Mesenchymal stem cell (in vitro differentiated cells and primary cell): ENCODE results near the gene GABRG3.

Experiments used
- DNase-seq: peaks from one replicate; pipeline ENCODE4 v3.0.0-alpha.2; 2013
- H2AFZ ChIP-seq: one replicate; pipeline ENCODE4 v1.6.1; 2013; ENCODE audit warnings: low read depth, mild to moderate bottlenecking, control low read depth, inconsistent platforms, low read length, moderate library complexity
- H2AK5ac ChIP-seq: 2 replicates; pipeline ENCODE4 v1.6.1; 2013; ENCODE audit warnings: low read length, moderate library complexity, mild to moderate bottlenecking, inconsistent platforms; ENCODE audit not compliant: severe bottlenecking
- H2BK120ac ChIP-seq: one replicate; pipeline ENCODE4 v1.6.1; 2013; ENCODE audit warnings: low read depth, mild to moderate bottlenecking, inconsistent platforms, low read length, moderate library complexity
- H2BK12ac ChIP-seq, 2 experiments: one replicate each; pipeline ENCODE4 v1.6.1; 2013; ENCODE audit warnings: inconsistent platforms in 2 of 2, low read length in 2 of 2, mild to moderate bottlenecking in 2 of 2, moderate library complexity in 2 of 2, control low read depth in 1 of 2
- H2BK15ac ChIP-seq: one replicate; pipeline ENCODE4 v1.6.1; 2013; ENCODE audit warnings: mild to moderate bottlenecking, low read depth, inconsistent platforms; ENCODE audit not compliant: poor library complexity, severe bottlenecking
- H2BK5ac ChIP-seq: 2 replicates; pipeline ENCODE4 v1.6.1; 2013; ENCODE audit warnings: low read depth, mild to moderate bottlenecking, low read length, control low read depth, inconsistent platforms; ENCODE audit not compliant: poor library complexity, severe bottlenecking
- H3K14ac ChIP-seq, 2 experiments: one replicate each; pipeline ENCODE4 v1.6.1; 2013; ENCODE audit warnings: inconsistent platforms in 2 of 2, low read length in 2 of 2, control low read depth in 1 of 2, mild to moderate bottlenecking in 1 of 2, moderate library complexity in 1 of 2
- H3K18ac ChIP-seq, 2 experiments: one replicate each; pipeline ENCODE4 v1.6.1; 2013; ENCODE audit warnings: inconsistent platforms in 2 of 2, low read length in 2 of 2, control low read depth in 1 of 2, low read depth in 1 of 2, mild to moderate bottlenecking in 1 of 2
- H3K23ac ChIP-seq, 2 experiments: one replicate each; pipeline ENCODE4 v1.6.1; 2013; ENCODE audit warnings: inconsistent platforms in 2 of 2, low read length in 2 of 2, mild to moderate bottlenecking in 2 of 2, moderate library complexity in 2 of 2, control low read depth in 1 of 2
- H3K27ac ChIP-seq: 2 replicates; pipeline ENCODE4 v1.5.1; 2013; ENCODE audit warnings: mild to moderate bottlenecking, moderate library complexity, low read length, control low read depth, inconsistent platforms; ENCODE audit not compliant: poor library complexity, severe bottlenecking
- H3K27me3 ChIP-seq, 2 experiments: 2 replicates each; pipeline versions ENCODE4 v1.6.1 to v1.7.0; 2013; ENCODE audit warnings: low read length in 2 of 2, mild to moderate bottlenecking in 2 of 2, moderate library complexity in 2 of 2, control low read depth in 1 of 2, inconsistent platforms in 1 of 2; ENCODE audit not compliant: control insufficient read depth in 1 of 2, insufficient read depth in 1 of 2
- H3K36me3 ChIP-seq, 2 experiments: 2 replicates each; pipeline versions ENCODE4 v1.6.1 to v1.7.0; 2013; ENCODE audit warnings: low read length in 2 of 2, control low read depth in 1 of 2, inconsistent platforms in 1 of 2, low read depth in 1 of 2, mild to moderate bottlenecking in 1 of 2; ENCODE audit not compliant: insufficient read depth in 2 of 2, control insufficient read depth in 1 of 2
- H3K4ac ChIP-seq, 2 experiments: one replicate each; pipeline ENCODE4 v1.6.1; 2013; ENCODE audit warnings: inconsistent platforms in 2 of 2, low read length in 2 of 2, mild to moderate bottlenecking in 2 of 2, moderate library complexity in 2 of 2, control low read depth in 1 of 2, low read depth in 1 of 2
- H3K4me1 ChIP-seq: 2 replicates; pipeline ENCODE4 v1.6.1; 2013; ENCODE audit warnings: low read depth, low read length, control low read depth; ENCODE audit not compliant: control insufficient read depth, insufficient read depth
- H3K4me2 ChIP-seq: 2 replicates; pipeline ENCODE4 v1.6.1; 2013; ENCODE audit warnings: low read length, mild to moderate bottlenecking, inconsistent platforms; ENCODE audit not compliant: poor library complexity, severe bottlenecking
- H3K4me3 ChIP-seq, 2 experiments: 2 replicates each; pipeline versions ENCODE4 v1.5.1 to v1.7.0; 2013; ENCODE audit warnings: low read length in 2 of 2, mild to moderate bottlenecking in 2 of 2, control low read depth in 1 of 2, low read depth in 1 of 2; ENCODE audit not compliant: insufficient read depth in 1 of 2
- H3K79me1 ChIP-seq: replicated peaks from 2 replicates; pipeline ENCODE4 v1.6.1; 2013; ENCODE audit warnings: mild to moderate bottlenecking, control low read depth, low read length, inconsistent platforms; ENCODE audit not compliant: poor library complexity, severe bottlenecking
- H3K9ac ChIP-seq: 2 replicates; pipeline ENCODE4 v1.7.0; 2013; ENCODE audit warnings: mild to moderate bottlenecking, low read length, moderate library complexity
- H3K9me3 ChIP-seq: 2 replicates; pipeline ENCODE4 v1.7.0; 2013; ENCODE audit warnings: mild to moderate bottlenecking, low read length; ENCODE audit not compliant: control insufficient read depth
- H4K8ac ChIP-seq: one replicate; pipeline ENCODE4 v1.6.1; 2013; ENCODE audit warnings: inconsistent platforms, mild to moderate bottlenecking, low read length, moderate library complexity
- H4K91ac ChIP-seq: one replicate; pipeline ENCODE4 v1.6.1; 2013; ENCODE audit warnings: mild to moderate bottlenecking, low read length, inconsistent platforms
- WGBS: methylation state at CpG from one replicate; pipeline ENCODE4 v1.1.7; 2013; ENCODE audit warnings: mixed read lengths; 5-methylcytosine and 5-hydroxymethylcytosine counted together

The GABRG3 gene

DNA sequence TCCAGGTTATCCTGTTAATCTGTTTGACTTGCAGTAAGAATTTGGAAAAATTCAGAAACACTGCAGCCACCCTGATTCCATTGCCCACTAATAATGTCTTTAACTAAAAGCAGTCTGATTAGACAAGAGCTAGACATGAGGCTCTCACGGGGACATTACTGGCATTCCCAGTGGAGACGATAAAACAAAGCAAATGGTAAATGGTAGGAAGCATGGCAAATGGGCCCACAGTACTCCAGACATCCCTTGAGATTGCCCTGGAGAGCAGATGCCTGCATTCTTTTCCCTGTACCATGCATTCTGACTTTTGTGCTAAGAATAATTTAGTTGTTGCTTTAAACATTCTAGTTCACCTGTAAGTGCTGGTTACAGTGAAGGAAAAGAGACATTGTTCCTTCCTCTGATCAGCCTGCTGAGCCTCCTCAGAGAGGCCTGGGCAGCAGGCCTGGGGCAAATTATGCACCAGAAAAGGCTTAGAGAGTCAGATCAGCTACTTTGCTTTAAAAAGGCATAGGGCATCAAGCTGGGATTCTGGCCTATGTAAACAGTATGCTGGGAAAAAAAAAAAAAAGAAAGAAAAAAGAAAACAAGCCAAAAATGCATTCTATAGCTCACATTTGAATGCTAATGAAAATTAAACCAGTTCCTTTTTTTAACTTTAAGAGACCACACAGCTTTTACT lies 204.6 kb downstream of the GABRG3 start:
- H2AK5ac ChIP-seq: no peak overlapping the region
- no peaks in the 10 kb centered on the region for H3K4me1 ChIP-seq
- 70% methylated on average over 2 of the region's 2 CpGs for WGBS
- H3K4ac ChIP-seq: no peak overlapping the region
- H3K4me2 ChIP-seq: no peak overlapping the region
- no peak overlapping the region for H3K18ac ChIP-seq
- no peak overlapping the region for H2BK12ac ChIP-seq
- peaks cover 22% of the 10 kb centered on the region for H3K9me3 ChIP-seq
- no peak overlapping the region for H3K23ac ChIP-seq
- H2BK5ac ChIP-seq: no peak overlapping the region
- H2BK120ac ChIP-seq: no peak overlapping the region
- H3K36me3 ChIP-seq: no peaks in the 10 kb centered on the region
- H2AFZ ChIP-seq: no peak overlapping the region
- no peak overlapping the region for H3K14ac ChIP-seq
- H3K9ac ChIP-seq: no peak overlapping the region
- H3K27me3 ChIP-seq: no peaks in the 10 kb centered on the region
- H4K91ac ChIP-seq: no peak overlapping the region
- no peak overlapping the region for H2BK15ac ChIP-seq
- H3K27ac ChIP-seq: no peak overlapping the region
- H4K8ac ChIP-seq: no peak overlapping the region
- H3K79me1 ChIP-seq: no peaks in the 10 kb centered on the region
- H3K4me3 ChIP-seq: no peak overlapping the region
- DNase-seq: no peak

GRCh38 chr15:27176785-27177406 lies 205.9 kb downstream of the GABRG3 start:
- Histone ChIP-seq H3K4me1 (no peaks in the 10 kb centered on the region), H3K4me2 (no peak overlapping the region), H3K14ac (no peak overlapping the region), H3K9me3 (peaks cover 22% of the 10 kb centered on the region), H3K4me3 (no peak overlapping the region), H3K27ac (no peak overlapping the region), H3K79me1 (no peaks in the 10 kb centered on the region), H3K9ac (no peak overlapping the region), H3K27me3 (no peaks in the 10 kb centered on the region), H2AK5ac (no peak overlapping the region), H2BK15ac (no peak overlapping the region), H2BK120ac (no peak overlapping the region), H3K4ac (no peak overlapping the region), H2BK5ac (no peak overlapping the region), H2AFZ (no peak overlapping the region), H3K36me3 (no peaks in the 10 kb centered on the region), H3K18ac (no peak overlapping the region), H2BK12ac (no peak overlapping the region), H3K23ac (no peak overlapping the region), H4K91ac (no peak overlapping the region), H4K8ac (no peak overlapping the region)
- DNase-seq: no peak
- WGBS: 76% methylated on average over 2 of the region's 4 CpGs

DNA sequence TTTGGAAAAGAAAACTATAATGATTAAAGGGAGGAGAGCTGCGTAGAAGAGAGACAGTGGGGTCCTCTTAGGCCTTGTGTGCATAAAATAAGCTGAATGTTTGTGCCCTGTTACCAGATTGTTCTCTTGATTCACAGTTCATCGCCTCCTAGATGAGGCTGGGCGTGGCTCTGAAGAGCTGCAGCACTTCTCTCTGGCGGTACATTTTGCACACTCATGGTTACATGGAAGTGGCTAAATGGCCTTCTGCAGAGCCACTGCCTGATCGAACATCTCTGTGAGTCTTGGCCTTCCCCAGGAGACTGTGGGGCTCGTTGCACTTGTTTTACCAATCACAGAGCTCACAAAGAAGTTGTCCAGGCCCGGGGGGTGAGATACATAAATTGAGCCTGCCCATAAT lies 208.8 kb downstream of the GABRG3 start:
- Histone ChIP-seq H2BK12ac (no peak overlapping the region), H3K4me2 (no peak overlapping the region), H2BK5ac (no peak overlapping the region), H3K79me1 (no peaks in the 10 kb centered on the region), H2AFZ (no peak overlapping the region), H3K4me1 (no peaks in the 10 kb centered on the region), H3K9me3 (peaks cover 22% of the 10 kb centered on the region), H2BK120ac (no peak overlapping the region), H3K27ac (no peak overlapping the region), H3K27me3 (no peaks in the 10 kb centered on the region), H4K8ac (no peak overlapping the region), H2BK15ac (no peak overlapping the region), H3K36me3 (no peaks in the 10 kb centered on the region), H3K4ac (no peak overlapping the region), H2AK5ac (no peak overlapping the region), H4K91ac (no peak overlapping the region), H3K23ac (no peak overlapping the region), H3K14ac (no peak overlapping the region), H3K4me3 (no peak overlapping the region), H3K9ac (no peak overlapping the region), H3K18ac (no peak overlapping the region)
- DNase-seq: no peak
- 74% methylated on average over 7 of the region's 7 CpGs for WGBS

GRCh38 chr15:27182561-27183110 lies 211.7 kb downstream of the GABRG3 start:
- H3K18ac ChIP-seq: no peak overlapping the region
- H2BK15ac ChIP-seq: no peak overlapping the region
- no peak overlapping the region for H3K14ac ChIP-seq
- no peaks in the 10 kb centered on the region for H3K36me3 ChIP-seq
- no peak overlapping the region for H3K9ac ChIP-seq
- no peaks in the 10 kb centered on the region for H3K4me1 ChIP-seq
- H3K4me3 ChIP-seq: no peak overlapping the region
- no peaks in the 10 kb centered on the region for H3K9me3 ChIP-seq
- H4K91ac ChIP-seq: no peak overlapping the region
- H3K27ac ChIP-seq: no peak overlapping the region
- H2AFZ ChIP-seq: no peak overlapping the region
- DNase-seq: no peak
- H3K23ac ChIP-seq: no peak overlapping the region
- H2AK5ac ChIP-seq: no peak overlapping the region
- no peak overlapping the region for H2BK12ac ChIP-seq
- no peaks in the 10 kb centered on the region for H3K79me1 ChIP-seq
- 71% methylated on average over 13 of the region's 13 CpGs for WGBS
- H3K4me2 ChIP-seq: no peak overlapping the region
- H2BK120ac ChIP-seq: no peak overlapping the region
- no peaks in the 10 kb centered on the region for H3K27me3 ChIP-seq
- H4K8ac ChIP-seq: no peak overlapping the region
- no peak overlapping the region for H2BK5ac ChIP-seq
- H3K4ac ChIP-seq: no peak overlapping the region
